GM19240 (cell line): ENCODE measurements around the gene GATM.

Source experiments
- DNase-seq: peaks from one replicate; pipeline ENCODE4 v3.0.0; 2011; ENCODE audit warnings: low spot score; ENCODE audit not compliant: insufficient read length

Gene GATM, protein sequence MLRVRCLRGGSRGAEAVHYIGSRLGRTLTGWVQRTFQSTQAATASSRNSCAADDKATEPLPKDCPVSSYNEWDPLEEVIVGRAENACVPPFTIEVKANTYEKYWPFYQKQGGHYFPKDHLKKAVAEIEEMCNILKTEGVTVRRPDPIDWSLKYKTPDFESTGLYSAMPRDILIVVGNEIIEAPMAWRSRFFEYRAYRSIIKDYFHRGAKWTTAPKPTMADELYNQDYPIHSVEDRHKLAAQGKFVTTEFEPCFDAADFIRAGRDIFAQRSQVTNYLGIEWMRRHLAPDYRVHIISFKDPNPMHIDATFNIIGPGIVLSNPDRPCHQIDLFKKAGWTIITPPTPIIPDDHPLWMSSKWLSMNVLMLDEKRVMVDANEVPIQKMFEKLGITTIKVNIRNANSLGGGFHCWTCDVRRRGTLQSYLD

DNA sequence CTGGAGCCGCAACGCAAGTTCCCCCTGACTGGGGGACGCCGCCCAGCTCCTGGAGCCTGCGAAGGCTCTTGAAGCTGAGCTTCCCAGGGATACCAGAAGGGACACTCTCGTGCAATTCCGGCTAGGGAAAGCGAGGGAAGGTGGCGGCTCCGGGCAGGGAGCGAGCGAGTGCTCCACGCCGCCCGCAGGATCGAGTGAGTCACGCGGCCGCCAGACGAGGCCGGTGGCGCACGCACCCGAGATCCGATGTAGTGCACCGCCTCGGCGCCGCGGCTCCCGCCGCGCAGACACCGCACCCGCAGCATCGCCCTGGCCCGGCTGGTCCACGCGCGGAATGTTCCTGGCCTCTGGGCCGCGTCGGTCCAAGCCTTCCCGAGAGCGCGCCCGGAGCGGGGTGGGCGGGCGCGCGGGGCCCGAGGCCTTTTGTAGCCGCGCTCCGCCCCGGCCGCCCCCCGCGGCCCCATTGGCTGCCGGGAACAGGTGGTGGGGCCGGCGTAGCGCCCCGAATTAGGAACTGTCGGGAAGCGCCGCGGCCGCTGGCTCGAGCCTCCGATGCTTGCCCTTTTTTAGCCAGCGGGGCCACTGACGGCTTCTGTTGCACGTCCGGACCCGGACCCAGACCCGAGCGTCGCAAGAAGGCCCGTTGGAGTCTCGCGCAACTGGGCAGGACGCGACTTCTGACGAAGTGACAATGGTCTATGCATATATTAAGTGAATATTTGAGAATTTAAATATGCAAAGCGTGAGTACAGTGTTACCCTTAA, at the start of gene GATM:
Gene GATM (minus strand): TSS at position 396 of the 764 bp plus-strand sequence. CDS start 91 bp downstream, at position 305.
- peak; percentile 60 for DNase-seq

DNA sequence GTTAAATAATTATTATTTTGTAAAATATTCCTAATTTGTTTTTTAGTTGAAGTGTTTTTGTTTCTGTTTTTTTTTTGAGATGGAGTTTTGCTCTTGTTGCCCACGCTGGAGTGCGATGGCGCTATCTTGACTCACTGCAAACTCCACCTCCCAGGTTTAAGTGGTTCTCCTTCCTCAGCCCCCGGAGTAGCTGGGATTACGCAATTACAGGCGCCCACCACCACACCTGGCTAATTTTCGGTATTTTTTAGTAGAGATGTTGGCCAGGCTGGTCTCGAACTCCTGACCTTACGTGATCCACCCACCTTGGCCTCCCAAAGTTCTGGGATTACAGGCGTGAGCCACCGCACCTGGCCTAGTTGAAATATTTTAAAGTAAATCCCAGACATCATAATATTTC, 48.7 kb upstream of the GATM start:
- DNase-seq, result no peak

DNA sequence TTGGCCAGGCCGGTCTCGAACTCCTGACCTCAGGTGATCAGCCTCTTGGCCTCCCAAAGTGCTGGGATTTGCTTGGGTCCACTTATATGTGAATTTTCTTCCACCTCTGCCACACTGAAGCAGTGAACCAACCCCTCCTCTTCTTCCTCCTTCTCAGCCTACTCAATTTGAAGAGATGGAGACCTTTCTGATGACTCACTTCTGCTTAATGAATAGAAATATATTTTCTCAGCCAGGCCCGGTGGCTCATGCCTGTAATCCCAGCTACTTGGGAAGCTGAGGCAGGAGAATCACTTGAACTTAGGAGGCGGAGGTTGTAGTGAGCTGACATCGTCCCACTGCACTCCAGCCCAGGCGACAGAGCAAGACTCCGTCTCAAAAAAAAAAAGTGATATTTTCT, 46.8 kb upstream of the GATM start:
- DNase-seq, result no peak

DNA sequence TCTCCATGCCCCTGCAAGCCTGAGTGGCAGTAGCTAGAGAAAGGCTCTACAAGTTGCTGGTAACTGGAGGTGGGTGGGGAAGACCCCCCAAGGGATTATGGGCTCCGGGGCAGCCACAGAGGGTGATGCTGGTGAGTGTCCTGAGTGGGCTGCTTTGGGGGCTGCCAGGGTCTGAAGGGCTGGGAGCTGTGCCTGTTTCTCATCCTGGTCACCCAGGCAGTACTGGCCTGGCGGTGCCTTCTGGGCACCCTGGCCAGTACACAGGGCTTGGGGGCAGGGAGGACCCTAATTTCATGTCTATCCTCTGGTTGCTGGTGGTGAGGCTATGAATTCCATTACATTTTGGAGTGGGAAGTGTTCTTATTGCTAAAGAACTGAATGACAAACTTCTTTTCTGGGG, 46.1 kb upstream of the GATM start:
- DNase-seq, result no peak

DNA sequence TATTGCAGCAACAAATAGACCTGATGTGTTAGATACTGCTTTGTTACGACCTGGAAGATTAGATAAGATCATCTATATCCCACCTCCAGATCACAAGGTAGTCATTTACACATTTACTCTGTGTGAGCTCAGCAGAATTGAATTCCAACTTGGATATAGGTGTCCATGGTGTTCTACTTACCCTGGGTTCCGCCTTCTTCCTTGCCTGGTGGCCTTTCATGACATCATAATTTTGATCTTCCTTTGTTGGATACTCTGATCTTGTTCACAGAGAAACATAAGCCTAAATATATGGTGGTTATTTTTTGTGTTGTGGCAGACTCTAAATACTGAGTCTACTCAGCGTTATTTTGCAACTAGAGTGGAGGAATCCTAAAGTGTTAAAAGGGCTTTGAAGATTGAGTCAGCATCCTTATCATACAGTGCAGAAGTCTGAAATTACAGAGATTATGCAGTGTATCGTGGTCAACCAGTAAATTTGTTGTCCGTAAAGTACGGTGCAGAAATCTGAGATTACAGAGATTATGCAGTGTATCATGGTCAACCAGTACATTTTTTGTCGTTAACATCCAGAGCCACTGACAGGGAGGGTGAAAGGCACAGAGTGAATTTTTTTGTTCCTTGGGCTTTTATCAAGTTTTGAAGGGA, 39.1 kb upstream of the GATM start:
- no peak for DNase-seq

DNA sequence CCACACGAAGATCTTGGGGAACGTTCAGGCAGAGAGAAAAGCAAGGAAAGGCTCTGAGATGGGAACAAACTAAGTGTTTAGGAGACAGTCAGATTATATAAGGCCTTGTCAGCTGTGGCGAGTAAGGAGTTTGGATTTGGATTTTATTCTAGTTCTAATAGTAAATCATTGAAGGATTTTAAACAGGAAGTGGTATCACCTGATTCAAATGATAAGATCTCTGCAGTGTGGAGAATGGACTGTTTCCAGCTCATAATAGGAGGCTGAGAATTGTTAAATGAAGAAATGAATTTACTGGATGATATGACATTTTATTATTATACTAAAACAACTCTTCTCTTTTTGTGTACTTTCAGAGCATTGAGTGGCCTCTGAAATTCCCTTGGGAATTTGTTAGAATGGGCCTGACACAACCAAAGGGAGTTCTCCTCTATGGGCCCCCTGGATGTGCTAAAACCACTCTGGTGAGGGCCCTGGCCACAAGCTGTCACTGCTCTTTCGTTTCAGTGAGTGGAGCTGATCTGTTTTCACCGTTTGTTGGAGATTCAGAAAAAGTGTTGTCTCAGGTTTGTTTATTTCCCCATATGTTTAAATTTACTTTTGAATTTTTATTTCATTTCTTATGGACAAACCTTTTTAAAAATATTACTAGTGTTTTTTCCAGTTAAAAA, 36.0 kb upstream of the GATM start:
- no peak for DNase-seq

DNA sequence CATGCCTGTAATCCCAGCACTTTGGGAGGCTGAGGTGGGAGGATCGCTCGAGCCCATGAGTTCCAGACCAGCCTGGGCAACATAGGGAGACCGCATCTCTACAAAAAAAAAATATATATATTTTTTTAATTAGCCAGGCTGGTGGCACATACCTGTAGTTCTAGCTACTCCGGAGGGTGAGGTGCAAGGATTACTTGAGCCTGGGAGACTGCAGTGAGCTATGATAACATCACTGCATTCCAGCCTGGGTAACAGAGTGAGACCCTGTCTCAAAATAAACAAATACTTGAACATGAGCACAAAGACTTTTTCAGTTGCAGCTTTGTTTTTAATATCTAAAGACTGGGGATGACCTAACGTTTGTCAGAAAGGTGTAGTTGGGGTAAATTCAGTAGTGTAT, 31.3 kb upstream of the GATM start:
- no peak for DNase-seq

DNA sequence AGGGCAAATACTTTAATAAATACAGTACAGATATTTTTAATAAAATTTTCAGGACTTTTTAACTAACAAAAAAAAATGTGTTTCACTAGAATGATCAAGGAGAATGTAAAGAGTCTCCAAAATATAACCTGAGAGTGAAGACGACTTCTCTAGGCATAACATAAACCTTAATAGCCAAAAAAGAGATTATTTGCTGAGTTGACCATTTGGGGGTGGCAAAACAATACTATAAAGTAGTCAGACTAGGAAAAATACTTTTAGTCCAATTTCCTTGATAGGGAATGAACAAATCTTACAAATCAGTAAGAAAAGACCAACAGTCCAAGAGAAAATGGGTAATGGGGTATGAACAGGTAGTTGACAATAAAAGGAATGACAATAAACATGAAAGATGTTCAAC, 29.4 kb upstream of the GATM start:
- no peak for DNase-seq

DNA sequence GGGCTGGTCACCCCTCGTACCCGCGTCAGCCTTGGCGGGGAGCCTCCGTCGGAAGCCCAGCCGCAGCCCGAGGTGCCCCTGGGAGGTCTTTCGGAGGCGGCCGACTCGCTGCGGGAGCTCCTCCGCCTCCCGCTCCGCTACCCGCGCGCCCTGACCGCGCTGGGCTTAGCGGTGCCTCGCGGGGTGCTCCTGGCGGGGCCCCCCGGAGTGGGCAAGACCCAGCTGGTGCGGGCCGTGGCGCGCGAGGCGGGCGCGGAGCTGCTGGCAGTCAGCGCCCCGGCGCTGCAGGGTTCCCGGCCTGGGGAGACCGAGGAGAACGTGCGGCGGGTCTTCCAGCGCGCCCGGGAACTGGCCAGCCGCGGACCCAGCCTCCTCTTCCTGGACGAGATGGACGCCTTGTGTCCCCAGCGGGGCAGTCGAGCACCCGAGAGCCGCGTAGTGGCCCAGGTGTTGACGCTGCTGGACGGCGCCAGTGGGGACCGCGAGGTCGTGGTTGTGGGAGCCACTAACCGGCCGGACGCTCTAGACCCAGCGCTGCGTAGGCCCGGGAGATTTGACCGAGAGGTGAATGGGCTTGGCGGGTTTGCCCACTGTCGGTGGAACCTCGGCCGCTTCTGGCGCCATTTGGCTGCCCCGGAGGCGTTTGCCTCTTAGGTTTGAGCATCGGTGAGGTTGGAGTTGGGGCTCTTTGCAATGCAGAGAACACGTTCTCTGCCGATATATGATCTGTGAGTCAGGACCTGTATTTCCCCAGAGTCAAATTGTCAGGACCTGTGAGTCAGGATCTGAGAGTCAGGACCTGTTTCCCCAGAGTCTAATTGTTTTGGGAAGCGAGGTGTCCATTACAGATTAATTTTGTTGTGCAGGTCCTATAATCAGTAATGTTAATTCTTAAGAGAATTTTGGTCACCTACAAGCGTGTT, 24.9 kb upstream of the GATM start:
- peak; percentile 5 for DNase-seq

DNA sequence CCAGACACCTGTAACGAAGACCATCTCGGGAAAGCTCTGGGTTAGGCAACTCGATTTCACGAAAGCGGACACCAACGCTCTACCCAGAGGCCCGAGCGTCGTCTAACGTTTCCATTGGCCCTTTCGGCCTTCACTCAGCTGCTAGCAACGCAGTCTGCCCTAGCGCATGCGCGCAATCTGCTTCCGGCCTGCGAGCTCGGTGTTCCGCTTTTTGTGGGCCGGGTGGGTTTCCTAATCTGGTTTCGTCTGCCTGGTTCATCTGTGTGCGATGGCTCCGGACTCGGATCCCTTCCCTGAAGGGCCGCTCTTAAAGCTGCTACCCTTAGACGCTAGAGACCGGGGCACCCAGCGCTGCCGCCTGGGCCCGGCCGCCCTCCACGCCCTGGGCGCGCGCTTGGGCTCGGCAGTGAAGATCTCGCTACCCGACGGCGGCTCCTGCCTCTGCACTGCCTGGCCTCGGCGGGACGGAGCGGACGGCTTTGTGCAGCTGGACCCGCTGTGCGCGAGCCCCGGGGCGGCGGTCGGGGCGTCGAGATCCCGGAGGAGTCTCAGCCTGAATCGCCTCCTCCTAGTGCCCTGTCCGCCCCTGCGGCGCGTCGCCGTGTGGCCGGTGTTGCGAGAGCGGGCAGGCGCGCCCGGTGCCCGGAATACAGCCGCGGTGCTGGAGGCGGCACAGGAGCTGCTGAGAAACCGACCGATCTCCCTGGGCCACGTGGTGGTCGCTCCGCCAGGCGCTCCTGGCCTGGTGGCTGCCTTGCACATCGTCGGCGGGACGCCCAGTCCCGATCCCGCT, 24.0 kb upstream of the GATM start:
- peak; percentile 82 for DNase-seq

DNA sequence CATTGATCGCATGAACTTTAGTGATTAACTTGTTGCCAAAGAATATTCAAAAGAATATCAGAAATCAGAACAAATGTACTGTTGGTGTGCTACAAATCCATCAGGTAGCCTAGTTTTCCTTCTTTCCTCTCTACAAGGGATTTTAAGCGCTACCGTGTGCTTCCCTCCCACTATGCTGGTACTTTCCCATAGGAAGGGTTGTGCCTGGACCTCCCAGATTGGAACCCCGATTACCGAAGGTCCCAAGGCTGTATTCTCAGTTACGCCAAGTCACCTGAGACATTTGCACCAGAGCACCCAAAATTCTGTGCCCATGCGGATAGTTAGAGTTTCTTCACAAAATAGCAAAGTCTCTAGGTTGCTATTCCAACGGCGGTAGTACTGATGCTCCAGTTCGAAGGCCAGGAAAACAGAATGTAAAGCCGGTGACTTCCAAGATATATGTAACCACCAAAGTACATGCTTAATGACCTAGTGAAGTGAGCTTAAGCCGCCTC, 23.4 kb upstream of the GATM start:
- DNase-seq, result no peak

DNA sequence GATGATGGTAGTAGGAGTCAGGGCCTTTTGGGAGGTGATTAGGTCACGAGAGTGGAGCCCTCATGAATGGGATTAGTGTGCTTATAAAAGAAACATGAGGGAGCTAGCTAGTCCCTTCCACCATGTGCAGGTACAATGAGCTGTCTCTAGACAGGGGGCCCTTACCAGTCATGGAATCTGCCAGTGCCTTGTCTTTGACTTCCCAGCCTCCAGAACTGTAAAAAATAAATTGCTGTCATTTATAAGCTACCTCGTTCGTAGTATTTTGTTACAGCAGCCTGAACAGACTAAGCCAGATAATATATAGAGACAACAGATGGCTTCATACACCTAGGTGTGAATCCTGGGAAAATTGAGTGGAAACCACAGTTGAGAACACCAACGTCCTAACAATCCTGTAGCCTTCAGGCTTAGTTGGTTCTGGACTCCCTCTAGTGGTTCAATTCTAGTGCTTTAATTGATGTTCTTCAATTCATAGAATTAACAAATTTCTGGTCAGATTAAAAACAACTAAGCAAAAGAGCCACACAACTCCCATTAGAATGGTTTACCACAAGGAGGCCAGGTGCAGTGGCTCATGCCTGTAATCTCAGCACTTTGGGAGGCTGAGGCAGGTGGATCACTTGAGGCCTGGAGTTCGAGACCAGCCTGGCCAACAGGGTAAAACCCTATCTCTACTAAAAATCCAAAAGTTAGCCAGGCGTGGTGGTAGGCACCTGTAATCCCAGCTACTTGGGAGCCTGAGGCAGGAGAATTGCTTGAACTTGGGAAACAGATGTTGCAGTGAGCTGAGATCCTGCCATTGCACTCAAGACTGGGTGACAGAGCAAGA, 21.3 kb upstream of the GATM start:
- DNase-seq, result no peak

DNA sequence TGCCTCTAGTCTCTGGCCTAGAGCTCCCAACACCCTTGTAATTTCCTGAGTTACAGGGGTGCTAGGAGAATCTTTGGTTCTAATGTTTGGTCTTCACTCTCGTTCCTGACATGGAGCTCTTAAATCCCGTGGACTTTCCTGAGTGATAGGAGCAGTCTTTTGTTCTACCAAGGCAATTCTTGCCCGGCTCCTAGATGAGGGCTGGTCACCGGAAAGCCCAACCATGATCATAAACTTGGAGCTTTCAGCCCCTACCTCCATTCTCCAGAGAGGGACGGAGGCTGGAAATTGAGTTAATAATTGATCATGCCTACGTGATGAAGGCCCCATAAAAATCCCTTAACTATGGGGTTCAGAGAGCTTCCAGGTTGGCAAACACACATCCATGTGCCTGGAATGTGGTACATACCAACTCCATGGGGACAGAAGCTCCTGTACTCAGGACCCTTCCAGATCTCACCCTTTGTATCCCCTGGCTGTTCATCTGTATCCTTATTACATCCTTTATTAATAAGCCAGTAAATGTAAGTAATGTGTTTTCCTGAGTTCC, 18.8 kb upstream of the GATM start:
- DNase-seq, result no peak

DNA sequence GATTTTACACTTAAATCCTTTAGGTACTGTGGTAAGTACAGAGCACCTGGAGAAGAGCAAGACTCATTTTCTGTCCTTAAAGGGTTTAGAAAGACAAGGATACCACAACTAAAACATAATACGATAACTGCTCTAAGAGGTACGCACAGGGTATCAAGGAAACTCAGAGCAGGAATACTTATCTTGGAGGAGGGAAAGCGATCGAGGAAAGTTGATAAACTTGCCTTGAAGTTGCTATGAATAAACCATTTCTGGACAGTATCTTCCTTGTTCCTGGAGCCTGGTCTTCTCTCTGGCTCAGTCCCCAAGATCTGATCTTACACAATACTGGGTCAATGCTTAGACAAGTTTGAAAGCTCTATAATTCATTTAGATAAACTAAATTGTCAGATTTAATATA, 17.6 kb upstream of the GATM start:
- DNase-seq, result no peak

DNA sequence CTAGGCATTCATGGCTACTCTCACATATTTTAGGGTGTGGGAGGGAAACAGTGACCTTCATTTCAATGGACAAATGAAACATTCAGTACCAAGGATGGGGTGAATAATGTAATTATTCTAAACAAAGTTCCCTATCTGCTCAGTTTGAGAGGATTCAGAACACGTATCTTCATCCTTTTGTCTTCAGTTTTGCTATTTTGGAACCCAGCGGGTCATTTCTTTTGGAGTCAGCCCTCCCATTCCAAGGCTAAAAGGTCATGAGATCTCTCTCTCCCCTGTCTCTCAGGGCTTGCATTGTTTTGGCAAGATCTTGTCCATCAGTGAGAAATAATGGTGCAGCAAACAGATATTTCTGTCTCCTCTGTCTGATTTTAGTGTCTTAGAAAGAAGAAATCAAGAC, 16.3 kb upstream of the GATM start:
- no peak for DNase-seq

DNA sequence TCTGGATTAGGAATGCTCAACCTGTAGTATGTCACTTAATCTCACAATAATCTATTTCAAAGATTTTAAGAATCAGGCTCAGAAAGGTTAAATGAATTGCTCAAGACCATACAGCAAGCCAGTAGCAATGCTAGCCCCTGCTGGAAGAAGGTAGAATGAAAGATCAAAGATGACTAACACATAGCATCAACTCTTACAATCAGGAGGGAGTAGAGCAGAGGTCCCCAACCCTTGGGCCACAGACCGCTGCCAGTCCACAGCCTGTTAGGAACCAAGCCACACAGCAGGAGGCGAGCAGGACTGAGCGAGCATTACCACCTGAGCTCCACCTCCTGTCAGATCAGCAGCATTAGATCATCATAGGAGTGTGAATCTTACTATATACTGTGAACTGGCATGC, 15.5 kb upstream of the GATM start:
- no peak for DNase-seq

DNA sequence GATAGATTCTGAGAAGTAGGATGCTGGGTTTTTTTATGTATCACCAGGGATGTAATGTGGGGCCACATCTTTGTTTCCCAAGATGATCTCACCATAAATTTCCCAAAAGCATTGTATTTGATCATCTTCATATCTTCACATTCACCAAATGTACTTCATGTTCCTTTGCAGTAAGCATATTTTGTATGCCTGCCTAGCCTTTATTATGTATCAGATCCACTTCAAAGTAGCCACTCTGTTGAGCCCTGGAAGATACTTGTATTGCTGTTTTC, 14.2 kb upstream of the GATM start:
- DNase-seq, result no peak

DNA sequence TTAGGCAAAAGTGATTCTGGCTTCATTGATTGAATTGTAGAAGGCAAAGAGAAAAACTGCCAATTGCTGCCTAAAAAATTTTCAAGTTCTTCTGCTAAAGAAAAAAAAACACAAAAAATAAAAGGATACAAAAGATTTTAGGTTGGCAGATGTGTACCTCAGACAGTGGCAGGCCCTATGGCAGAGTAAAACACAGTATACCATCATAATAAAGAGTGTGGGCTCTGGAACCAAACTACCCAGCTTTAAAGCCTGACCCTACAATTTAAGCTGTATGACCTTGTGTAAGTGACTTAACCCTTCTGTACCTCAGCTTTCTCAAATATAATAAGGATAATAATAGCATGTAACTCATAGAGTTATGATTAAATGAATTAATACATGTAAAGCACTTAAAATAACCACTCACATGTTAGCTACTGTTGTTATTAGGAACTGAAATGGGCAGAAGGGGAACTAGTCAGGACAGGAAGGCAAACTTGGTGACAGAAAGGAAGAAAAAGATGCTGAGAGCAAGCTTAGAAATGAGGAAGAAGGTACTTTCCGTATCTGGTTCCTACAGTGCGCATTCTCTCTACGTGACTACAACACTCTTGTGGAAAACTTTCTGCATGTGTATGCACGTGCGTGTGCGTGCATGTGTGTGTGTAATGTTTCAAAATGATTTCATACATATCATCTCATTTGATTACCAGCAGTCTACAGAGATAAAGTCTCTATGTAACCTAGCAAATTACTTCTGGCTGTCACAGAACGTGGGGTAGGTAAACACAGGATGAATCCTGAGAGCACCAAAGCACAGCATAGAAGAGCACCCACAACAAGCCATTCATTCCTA, 13.6 kb upstream of the GATM start:
- peak; percentile 14 for DNase-seq
